A549 (cell line): ENCODE data around the gene PPP2R2C. TPM values are rescaled to one million over a fixed set of nuclear protein-coding genes. Genes with fewer than 3 reads are reported as not detected.

Source experiments
- ATAC-seq, 2 experiments: fragments of 200-7000 bp in 1 of 2; fragments of >200 bp in 1 of 2; cut with Nextera tagmentation in 1 of 2; cut with Tn5 transposase in 1 of 2; 3 replicates each; pipeline versions ENCODE4 v1.8.0 to v1.9.1; 2018 to 2020; ENCODE audit warnings: mild to moderate bottlenecking in 1 of 2, moderate library complexity in 1 of 2
- CTCF ChIA-PET: fragments of 300-600 bp; sonication (Branson Sonifier 250); formaldehyde crosslinking; extraction: SDS; loops from one replicate; lab custom pipeline; 2021; ENCODE audit warnings: antibody characterized with exemption, inconsistent platforms; lab: Yijun Ruan, JAX
- POLR2A ChIA-PET: fragments of 350-600 bp; formaldehyde crosslinking; extraction: SDS; loops from one replicate; lab custom pipeline; 2021; ENCODE audit warnings: antibody characterized with exemption, inconsistent platforms; lab: Yijun Ruan, JAX
- DNase-seq, 2 experiments: peaks; one replicate each; pipeline versions ENCODE4 v3.0.0 to v3.0.0-alpha.2; 2011 to 2016; ENCODE audit warnings: low read depth in 1 of 2, low spot score in 1 of 2
- FAIRE-seq: peaks from 2 replicates; lab custom pipeline; 2011; peaks lifted over from hg19 to GRCh38; lab: Jason Lieb, UNC
- H3K27ac ChIP-seq, 2 experiments: fragments of >200 bp; sonication (Bioruptor Twin); formaldehyde crosslinking; 3 replicates each; pipeline ENCODE4 v1.5.1; 2016 to 2017
- H3K4me1 ChIP-seq: fragments of >200 bp; sonication (Bioruptor Twin); formaldehyde crosslinking; 3 replicates; pipeline ENCODE4 v1.6.1; 2016
- H3K4me2 ChIP-seq: fragments of >200 bp; sonication (Bioruptor Twin); formaldehyde crosslinking; 3 replicates; pipeline ENCODE4 v1.6.1; 2016
- H3K4me3 ChIP-seq: fragments of >200 bp; sonication (Bioruptor Twin); formaldehyde crosslinking; 3 replicates; pipeline ENCODE4 v1.5.1; 2016
- H3K9me3 ChIP-seq: fragments of >200 bp; sonication (Bioruptor Twin); formaldehyde crosslinking; 3 replicates; pipeline ENCODE4 v1.6.1; 2016
- BCL3 ChIP-seq: fragments of >200 bp; sonication (Bioruptor Twin); formaldehyde crosslinking; IDR thresholded peaks from 3 replicates; pipeline ENCODE4 v1.6.1; 2016
- BHLHE40 ChIP-seq: IDR thresholded peaks from 2 replicates; pipeline ENCODE4 v1.6.1; 2012; ENCODE audit warnings: low read depth, low read length, inconsistent platforms
- CBX2 ChIP-seq: fragments of 200-600 bp; sonication (generic); IDR thresholded peaks from 2 replicates; pipeline ENCODE4 v1.6.1; 2016; ENCODE audit warnings: low read depth, mild to moderate bottlenecking, borderline replicate concordance
- CEBPB ChIP-seq, 2 experiments: fragments of >200 bp in 1 of 2; sonication (Bioruptor Twin) in 1 of 2; formaldehyde crosslinking in 1 of 2; IDR thresholded peaks; 2 replicates each; pipeline ENCODE4 v1.6.1; 2012 to 2016
- CHD2 ChIP-seq: fragments of 150-350 bp; IDR thresholded peaks from 2 replicates; pipeline ENCODE4 v1.6.1; 2014; ENCODE audit warnings: low read length; ENCODE audit not compliant: partially characterized antibody
- CHD4 ChIP-seq: fragments of 200-600 bp; sonication (generic); IDR thresholded peaks from 2 replicates; pipeline ENCODE4 v1.6.1; 2016; ENCODE audit warnings: antibody characterized with exemption, mild to moderate bottlenecking, borderline replicate concordance
- ESRRA ChIP-seq: fragments of 150-350 bp; IDR thresholded peaks from 2 replicates; pipeline ENCODE4 v1.6.1; 2014; ENCODE audit warnings: mild to moderate bottlenecking, low read length, borderline replicate concordance
- FOSB ChIP-seq: fragments of 250-450 bp; sonication (Bioruptor Pico); IDR thresholded peaks from 2 replicates; pipeline ENCODE4 v1.5.0; 2020; ENCODE audit warnings: mild to moderate bottlenecking, moderate library complexity
- FOXS1 ChIP-seq: fragments of 250-450 bp; sonication (Bioruptor Pico); IDR thresholded peaks from 2 replicates; pipeline ENCODE4 v1.5.0; 2020; ENCODE audit warnings: mild to moderate bottlenecking, moderate library complexity
- HES2 ChIP-seq: fragments of >200 bp; sonication (Bioruptor Twin); formaldehyde crosslinking; IDR thresholded peaks from 2 replicates; pipeline ENCODE4 v1.6.1; 2016
- HMGXB4 ChIP-seq: fragments of 250-450 bp; sonication (Bioruptor Pico); IDR thresholded peaks from 2 replicates; pipeline ENCODE4 v1.5.0; 2021; ENCODE audit warnings: mild to moderate bottlenecking, moderate library complexity, borderline replicate concordance
- HOXB13 ChIP-seq: fragments of 250-450 bp; sonication (Bioruptor Pico); IDR thresholded peaks from 2 replicates; pipeline ENCODE4 v1.5.0; 2020; ENCODE audit warnings: low read depth, mild to moderate bottlenecking, moderate library complexity
- HOXB5 ChIP-seq: fragments of 250-450 bp; sonication (Bioruptor Pico); IDR thresholded peaks from 2 replicates; pipeline ENCODE4 v1.5.0; 2020; ENCODE audit warnings: mild to moderate bottlenecking, moderate library complexity
- JUN ChIP-seq, 2 experiments: fragments of >200 bp; sonication (Bioruptor Twin); formaldehyde crosslinking; IDR thresholded peaks; 2 replicates in 1 of 2; 3 replicates in 1 of 2; pipeline ENCODE4 v1.6.1; 2016 to 2017
- KDM1A ChIP-seq: fragments of 200-600 bp; sonication (generic); IDR thresholded peaks from 2 replicates; pipeline ENCODE4 v1.6.1; 2016; ENCODE audit warnings: low read depth, mild to moderate bottlenecking
- KDM5A ChIP-seq: fragments of 200-600 bp; sonication (generic); IDR thresholded peaks from 2 replicates; pipeline ENCODE4 v1.6.1; 2016; ENCODE audit warnings: antibody characterized with exemption, mild to moderate bottlenecking
- MAFK ChIP-seq: fragments of 450-650 bp; IDR thresholded peaks from 2 replicates; pipeline ENCODE4 v1.6.1; 2014; ENCODE audit not compliant: partially characterized antibody
- NFE2L2 ChIP-seq: fragments of 150-350 bp; conservative IDR thresholded peaks from 2 replicates; pipeline ENCODE4 v1.6.1; 2014; ENCODE audit warnings: low read length
- NPAS2 ChIP-seq: fragments of 250-450 bp; sonication (Bioruptor Pico); IDR thresholded peaks from 2 replicates; pipeline ENCODE4 v1.8.0; 2022; ENCODE audit warnings: mild to moderate bottlenecking, moderate library complexity, borderline replicate concordance
- NR3C1 ChIP-seq: fragments of >200 bp; sonication (Bioruptor Twin); formaldehyde crosslinking; IDR thresholded peaks from 3 replicates; pipeline ENCODE4 v1.6.1; 2017
- PBX3 ChIP-seq: IDR thresholded peaks from 2 replicates; pipeline ENCODE4 v1.6.1; 2012
- PHF8 ChIP-seq: fragments of 200-600 bp; sonication (generic); IDR thresholded peaks from 2 replicates; pipeline ENCODE4 v1.6.1; 2016; ENCODE audit warnings: low read depth, mild to moderate bottlenecking, antibody characterized with exemption, moderate library complexity, borderline replicate concordance
- POLR2A ChIP-seq: IDR thresholded peaks from 2 replicates; pipeline ENCODE4 v1.6.1; 2012; ENCODE audit warnings: mild to moderate bottlenecking, low read length
- POLR2AphosphoS2 ChIP-seq: conservative IDR thresholded peaks from 2 replicates; pipeline ENCODE4 v1.6.1; 2012; ENCODE audit warnings: low read length, improper control_type of control experiment, inconsistent platforms
- RCOR1 ChIP-seq: fragments of 150-350 bp; IDR thresholded peaks from 2 replicates; pipeline ENCODE4 v1.6.1; 2014; ENCODE audit warnings: antibody characterized with exemption, low read length, low read depth
- RNF2 ChIP-seq: fragments of 200-600 bp; sonication (generic); IDR thresholded peaks from 2 replicates; pipeline ENCODE4 v1.6.1; 2016; ENCODE audit warnings: low read depth, mild to moderate bottlenecking, antibody characterized with exemption, moderate library complexity, borderline replicate concordance
- ZNF302 ChIP-seq: fragments of 250-450 bp; sonication (Bioruptor Pico); IDR thresholded peaks from 2 replicates; pipeline ENCODE4 v1.9.0; 2021; ENCODE audit warnings: inconsistent platforms, mild to moderate bottlenecking, moderate library complexity
- ZSCAN20 ChIP-seq: fragments of 250-450 bp; sonication (Bioruptor Pico); IDR thresholded peaks from 2 replicates; pipeline ENCODE4 v1.8.0; 2022; ENCODE audit warnings: mild to moderate bottlenecking, moderate library complexity
- WGBS: methylation state at CpG from one replicate; pipeline ENCODE4 v1.1.6; 2017; ENCODE audit errors: missing lambda C conversion rate; 5-methylcytosine and 5-hydroxymethylcytosine counted together
- polyA plus RNA-seq, 4 experiments: library from polyadenylated mRNA; depleted of rRNA in 3 of 4; stranded (reverse); fragments of >200 nt; fragmentation: RNase III in 1 of 4; extraction: RNeasy Plus Mini Kit Qiagen cat#74134 plus additional on column Dnase treatment in 1 of 4; gene quantifications; 2 replicates in 3 of 4; 3 replicates in 1 of 4; pipeline ENCODE4 v1.2.3, GENCODE V29; 2011 to 2017

The PPP2R2C gene
- polyA plus RNA-seq, 2 of the 4 experiments (the other 2 are of a cell fraction) = 23.9 to 29.4 TPM

GRCh38 chr4:6301051-6301731 is 171.2 kb downstream of the PPP2R2C start:
- WGBS = 88% methylated on average over 30 of the region's 35 CpGs
- no peak overlapping the region for H3K27ac ChIP-seq
- CTCF ChIA-PET = no interaction called here
- TF ChIP-seq POLR2AphosphoS2 = no peak
- no peak for TF ChIP-seq FOXS1 (CRISPR knock-in tag)
- no peak for TF ChIP-seq ZSCAN20
- TF ChIP-seq PHF8 = no peak
- no peak for TF ChIP-seq NR3C1
- TF ChIP-seq CHD2 = no peak
- TF ChIP-seq MAFK = no peak
- no peak for TF ChIP-seq ESRRA
- TF ChIP-seq HOXB5 (CRISPR knock-in tag) = no peak
- no peak for TF ChIP-seq CHD4
- no peak for TF ChIP-seq NFE2L2
- TF ChIP-seq RCOR1 = no peak
- no peak for TF ChIP-seq FOSB
- no peak for TF ChIP-seq PBX3
- TF ChIP-seq BHLHE40 = no peak
- no peak for TF ChIP-seq KDM5A
- no peak for TF ChIP-seq ZNF302
- no peak for TF ChIP-seq KDM1A
- TF ChIP-seq, all 56 proteins: peak for 0
- Histone ChIP-seq H3K4me1 (no peaks in the 10 kb centered on the region), H3K9me3 (no peaks in the 10 kb centered on the region), H3K4me3 (no peak overlapping the region), H3K4me2 (no peak overlapping the region)
- POLR2A ChIA-PET = no interaction called here
- FAIRE-seq = no peak
- no peak for DNase-seq
- no peak for ATAC-seq

GRCh38 chr4:6300359-6300758 is 172.1 kb downstream of the PPP2R2C start:
- WGBS = 74% methylated on average over 10 of the region's 11 CpGs
- CTCF ChIA-PET = no interaction called here
- no peak for FAIRE-seq

More at GRCh38 chr4:6300359-6300758, 172.1 kb downstream of the PPP2R2C start:
- H3K4me1 ChIP-seq = no peaks in the 10 kb centered on the region
- no peak overlapping the region for H3K4me3 ChIP-seq
- no peak overlapping the region for H3K27ac ChIP-seq
- POLR2A ChIA-PET = no interaction called here
- H3K9me3 ChIP-seq = no peaks in the 10 kb centered on the region
- ATAC-seq (no peak), DNase-seq (no peak)
- TF ChIP-seq POLR2AphosphoS2 (no peak), HOXB5 (CRISPR knock-in tag) (no peak), POLR2A (no peak), PBX3 (no peak), JUN (IDR thresholded peaks at IDR 0.05) (no peak), CEBPB (IDR thresholded peaks at IDR 0.05) (no peak), PHF8 (no peak), BHLHE40 (no peak), BCL3 (no peak), NPAS2 (CRISPR knock-in tag) (no peak), CBX2 (no peak), NR3C1 (no peak), HMGXB4 (CRISPR knock-in tag) (no peak), HOXB13 (no peak), CHD4 (no peak), RNF2 (no peak), HES2 (no peak)
- no peak overlapping the region for H3K4me2 ChIP-seq
